ENCODE measurements around the gene ACAA2.
A peak's percentile ranks its signal among the peaks of the same experiment; 100 is the strongest.

Gene ACAA2

GRCh38 chr18:49813319-49814146 is at the start of gene ACAA2:
ACAA2 (minus strand) TSS chr18:49813533; CDS start chr18:49813484, 49 bp downstream.
- DNase-seq, result peak; percentile 87

- no peak for DNase-seq
These were observed 49.5 kb upstream of the ACAA2 start for GRCh38 chr18:49862656-49863385.

- DNase-seq, result no peak
These were observed 48.3 kb upstream of the ACAA2 start for GRCh38 chr18:49861659-49862058.

GRCh38 chr18:49859725-49860124 is 46.4 kb upstream of the ACAA2 start:
- no peak for DNase-seq

GRCh38 chr18:49859021-49859359 is 45.7 kb upstream of the ACAA2 start:
- DNase-seq, result no peak

GRCh38 chr18:49858309-49859020 is 45.1 kb upstream of the ACAA2 start:
- DNase-seq, result peak; percentile 70

GRCh38 chr18:49857708-49858107 is 44.4 kb upstream of the ACAA2 start:
- no peak for DNase-seq

GRCh38 chr18:49856496-49856895 is 43.2 kb upstream of the ACAA2 start:
- no peak for DNase-seq

GRCh38 chr18:49855711-49856415 is 42.5 kb upstream of the ACAA2 start:
- DNase-seq, result no peak

GRCh38 chr18:49854681-49855080 is 41.3 kb upstream of the ACAA2 start:
- DNase-seq, result no peak

- no peak for DNase-seq
These were observed 40.1 kb upstream of the ACAA2 start for GRCh38 chr18:49853436-49853835.

GRCh38 chr18:49853011-49853410 is 39.7 kb upstream of the ACAA2 start:
- no peak for DNase-seq

GRCh38 chr18:49851624-49852023 is 38.3 kb upstream of the ACAA2 start:
- DNase-seq, result no peak

- DNase-seq, result no peak
These were observed 37.3 kb upstream of the ACAA2 start for GRCh38 chr18:49850636-49851035.

GRCh38 chr18:49849331-49850217 is 36.2 kb upstream of the ACAA2 start:
- no peak for DNase-seq

- no peak for DNase-seq
These were observed 34.8 kb upstream of the ACAA2 start for GRCh38 chr18:49848115-49848514.

GRCh38 chr18:49847524-49847923 is 34.2 kb upstream of the ACAA2 start:
- DNase-seq, result no peak

GRCh38 chr18:49846718-49847470 is 33.6 kb upstream of the ACAA2 start:
- DNase-seq, result no peak

- DNase-seq, result no peak
These were observed 33.0 kb upstream of the ACAA2 start for GRCh38 chr18:49846361-49846662.

GRCh38 chr18:49845629-49846360 is 32.5 kb upstream of the ACAA2 start:
- DNase-seq, result no peak

GRCh38 chr18:49844903-49845302 is 31.6 kb upstream of the ACAA2 start:
- DNase-seq, result no peak

Data from stimulated activated CD4-positive, alpha-beta T cell treated with anti-CD3 and anti-CD28 coated beads, Interleukin-15, amount 100 ng/mL, for 24 hours (primary cell).